ENCODE data around the gene SLC34A3. TPM values are rescaled to one million over a fixed set of nuclear protein-coding genes. Genes with fewer than 3 reads are reported as not detected.

Gene SLC34A3
- total and polyA plus RNA-seq, 4 donors, result 0.03 to 0.65 (median 0.12) TPM; not detected in 1

- no peak overlapping the region for H3K27ac ChIP-seq (ENCODE audit: low read depth in 1 of 2, low read length in 1 of 2)
- no peak overlapping the region for H3K4me3 ChIP-seq
- no peaks in the 10 kb centered on the region for H3K27me3 ChIP-seq (ENCODE audit: control insufficient read depth in 3 of 3, insufficient read depth in 3 of 3, low read length in 2 of 3)
- H3K4me1 ChIP-seq (ENCODE audit: control insufficient read depth in 5 of 5, insufficient read depth in 5 of 5, low read length in 5 of 5), result peaks cover 14 to 34% (median 20%) of the 10 kb centered on the region in 5 donors
- no peaks in the 10 kb centered on the region for H3K9me3 ChIP-seq (ENCODE audit: control insufficient read depth in 4 of 4, insufficient read depth in 3 of 4, low read length in 3 of 4)
- no peak for DNase-seq
- peaks cover 0 to 24% (median 5%) of the 10 kb centered on the region in 4 donors for H3K36me3 ChIP-seq (ENCODE audit: control insufficient read depth in 4 of 4, insufficient read depth in 4 of 4, low read length in 4 of 4)
- TF ChIP-seq CTCF (IDR thresholded peaks at IDR 0.05; ENCODE audit: control extremely low read depth, extremely low read depth), result no peak
- H3K9ac ChIP-seq (ENCODE audit: insufficient read depth in 1 of 2, low read length in 2 of 2), result no peak overlapping the region
- 85 to 87% methylated on average over 3 of the region's 3 CpGs for WGBS, 2 donors
- no peak for ATAC-seq (ENCODE audit: insufficient read depth, low FRiP score)
Measured at GRCh38 chr9:137191245-137191644, 39.5 kb upstream of the SLC34A3 start.

GRCh38 chr9:137191691-137192447 lies 38.8 kb upstream of the SLC34A3 start:
- Histone ChIP-seq H3K9me3 (ENCODE audit: control insufficient read depth in 4 of 4, insufficient read depth in 3 of 4, low read length in 3 of 4) (no peaks in the 10 kb centered on the region), H3K4me3 (no peak overlapping the region), H3K27ac (ENCODE audit: low read depth in 1 of 2, low read length in 1 of 2) (no peak overlapping the region), H3K4me1 (ENCODE audit: control insufficient read depth in 5 of 5, insufficient read depth in 5 of 5, low read length in 5 of 5) (peaks cover 14 to 28% (median 16%) of the 10 kb centered on the region in 5 donors), H3K9ac (ENCODE audit: insufficient read depth in 1 of 2, low read length in 2 of 2) (no peak overlapping the region), H3K36me3 (ENCODE audit: control insufficient read depth in 4 of 4, insufficient read depth in 4 of 4, low read length in 4 of 4) (peaks cover 0 to 19% (median 4%) of the 10 kb centered on the region in 4 donors), H3K27me3 (ENCODE audit: control insufficient read depth in 3 of 3, insufficient read depth in 3 of 3, low read length in 2 of 3) (no peaks in the 10 kb centered on the region)
- no peak for ATAC-seq (ENCODE audit: insufficient read depth, low FRiP score)
- WGBS, 2 donors, result 90 to 93% methylated on average over 22 of the region's 22 CpGs
- no peak for TF ChIP-seq CTCF (IDR thresholded peaks at IDR 0.05; ENCODE audit: control extremely low read depth, extremely low read depth)
- no peak for DNase-seq

- WGBS, 2 donors, result 79 to 82% methylated on average over 9 to 10 of the region's 10 CpGs
- no peak for DNase-seq
- no peak for ATAC-seq (ENCODE audit: insufficient read depth, low FRiP score)
- H3K27ac ChIP-seq (ENCODE audit: low read depth in 1 of 2, low read length in 1 of 2), result no peak overlapping the region
- no peak overlapping the region for H3K4me3 ChIP-seq
- H3K4me1 ChIP-seq (ENCODE audit: control insufficient read depth in 5 of 5, insufficient read depth in 5 of 5, low read length in 5 of 5), result peaks cover 11 to 23% (median 14%) of the 10 kb centered on the region in 5 donors
- no peaks in the 10 kb centered on the region for H3K27me3 ChIP-seq (ENCODE audit: control insufficient read depth in 3 of 3, insufficient read depth in 3 of 3, low read length in 2 of 3)
- H3K9me3 ChIP-seq (ENCODE audit: control insufficient read depth in 4 of 4, insufficient read depth in 3 of 4, low read length in 3 of 4), result no peaks in the 10 kb centered on the region
- H3K9ac ChIP-seq (ENCODE audit: insufficient read depth in 1 of 2, low read length in 2 of 2), result no peak overlapping the region
- no peak for TF ChIP-seq CTCF (IDR thresholded peaks at IDR 0.05; ENCODE audit: control extremely low read depth, extremely low read depth)
- H3K36me3 ChIP-seq (ENCODE audit: control insufficient read depth in 4 of 4, insufficient read depth in 4 of 4, low read length in 4 of 4), result peaks cover 0 to 19% (median 4%) of the 10 kb centered on the region in 4 donors
Measured at GRCh38 chr9:137192448-137192780, 38.3 kb upstream of the SLC34A3 start.

Measured in lung (tissue), 12 donors.